ENCODE data around the gene S100A11. TPM values are rescaled to one million over a fixed set of nuclear protein-coding genes. Genes with fewer than 3 reads are reported as not detected.

The S100A11 gene
- total RNA-seq, 1 experiment from 2014 or later = 474 TPM

DNA sequence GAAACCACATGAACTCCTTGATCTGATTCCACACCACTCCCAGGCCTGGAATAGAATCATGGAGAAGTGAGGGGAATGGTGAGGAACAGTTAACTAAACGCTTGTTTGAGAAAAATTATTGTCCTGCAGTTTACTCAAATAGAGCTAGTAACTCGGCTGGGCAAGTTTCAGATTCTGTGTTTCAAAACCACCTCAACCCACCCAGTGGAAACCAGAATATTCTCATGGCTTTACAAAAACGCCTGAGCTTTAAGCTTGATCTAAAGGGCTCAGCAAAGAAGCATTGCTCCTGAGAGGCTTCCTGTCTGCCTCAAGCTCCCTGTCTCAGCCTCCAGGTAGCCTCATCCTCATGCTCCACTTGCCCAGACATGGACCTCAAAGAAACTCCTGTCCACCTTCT is 35.5 kb upstream of the S100A11 start:
- POLR2A ChIA-PET = no interaction called here
- Histone ChIP-seq H3K9me3 (ENCODE audit: control insufficient read depth, insufficient read depth, low read depth, low read length) (no peaks in the 10 kb centered on the region), H3K27ac (ENCODE audit: low read length) (no peak overlapping the region), H3K4me3 (ENCODE audit: low read depth in 2 of 2, low read length in 2 of 2) (no peak overlapping the region), H3K4me1 (ENCODE audit: control insufficient read depth, insufficient read depth, low read length) (no peaks in the 10 kb centered on the region), H3K27me3 (ENCODE audit: control insufficient read depth, insufficient read depth, low read length) (peaks cover 6% of the 10 kb centered on the region; the same call in 1 of the 2 replicates), H3K36me3 (ENCODE audit: control insufficient read depth, insufficient read depth, low read length) (no peaks in the 10 kb centered on the region)
- no peak for DNase-seq (ENCODE audit: low read depth, low spot score)
- no peak for ATAC-seq
- CTCF ChIA-PET = no interaction called here
- no peak for TF ChIP-seq SIN3A (IDR thresholded peaks at IDR 0.05; ENCODE audit: borderline replicate concordance, insufficient read depth, low read depth, low read length)
- TF ChIP-seq TCF7L2 (IDR thresholded peaks at IDR 0.05; ENCODE audit: low read depth, low read length) = no peak
- no peak for TF ChIP-seq POLR2AphosphoS5 (IDR thresholded peaks at IDR 0.05; ENCODE audit: low read depth, low read length)
- TF ChIP-seq, protein P1, sequence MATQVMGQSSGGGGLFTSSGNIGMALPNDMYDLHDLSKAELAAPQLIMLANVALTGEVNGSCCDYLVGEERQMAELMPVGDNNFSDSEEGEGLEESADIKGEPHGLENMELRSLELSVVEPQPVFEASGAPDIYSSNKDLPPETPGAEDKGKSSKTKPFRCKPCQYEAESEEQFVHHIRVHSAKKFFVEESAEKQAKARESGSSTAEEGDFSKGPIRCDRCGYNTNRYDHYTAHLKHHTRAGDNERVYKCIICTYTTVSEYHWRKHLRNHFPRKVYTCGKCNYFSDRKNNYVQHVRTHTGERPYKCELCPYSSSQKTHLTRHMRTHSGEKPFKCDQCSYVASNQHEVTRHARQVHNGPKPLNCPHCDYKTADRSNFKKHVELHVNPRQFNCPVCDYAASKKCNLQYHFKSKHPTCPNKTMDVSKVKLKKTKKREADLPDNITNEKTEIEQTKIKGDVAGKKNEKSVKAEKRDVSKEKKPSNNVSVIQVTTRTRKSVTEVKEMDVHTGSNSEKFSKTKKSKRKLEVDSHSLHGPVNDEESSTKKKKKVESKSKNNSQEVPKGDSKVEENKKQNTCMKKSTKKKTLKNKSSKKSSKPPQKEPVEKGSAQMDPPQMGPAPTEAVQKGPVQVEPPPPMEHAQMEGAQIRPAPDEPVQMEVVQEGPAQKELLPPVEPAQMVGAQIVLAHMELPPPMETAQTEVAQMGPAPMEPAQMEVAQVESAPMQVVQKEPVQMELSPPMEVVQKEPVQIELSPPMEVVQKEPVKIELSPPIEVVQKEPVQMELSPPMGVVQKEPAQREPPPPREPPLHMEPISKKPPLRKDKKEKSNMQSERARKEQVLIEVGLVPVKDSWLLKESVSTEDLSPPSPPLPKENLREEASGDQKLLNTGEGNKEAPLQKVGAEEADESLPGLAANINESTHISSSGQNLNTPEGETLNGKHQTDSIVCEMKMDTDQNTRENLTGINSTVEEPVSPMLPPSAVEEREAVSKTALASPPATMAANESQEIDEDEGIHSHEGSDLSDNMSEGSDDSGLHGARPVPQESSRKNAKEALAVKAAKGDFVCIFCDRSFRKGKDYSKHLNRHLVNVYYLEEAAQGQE (IDR thresholded peaks at IDR 0.05; ENCODE audit: insufficient read depth in 1 of 2, low read depth in 2 of 2, low read length in 1 of 2) = no peak
- TF ChIP-seq, protein P2, sequence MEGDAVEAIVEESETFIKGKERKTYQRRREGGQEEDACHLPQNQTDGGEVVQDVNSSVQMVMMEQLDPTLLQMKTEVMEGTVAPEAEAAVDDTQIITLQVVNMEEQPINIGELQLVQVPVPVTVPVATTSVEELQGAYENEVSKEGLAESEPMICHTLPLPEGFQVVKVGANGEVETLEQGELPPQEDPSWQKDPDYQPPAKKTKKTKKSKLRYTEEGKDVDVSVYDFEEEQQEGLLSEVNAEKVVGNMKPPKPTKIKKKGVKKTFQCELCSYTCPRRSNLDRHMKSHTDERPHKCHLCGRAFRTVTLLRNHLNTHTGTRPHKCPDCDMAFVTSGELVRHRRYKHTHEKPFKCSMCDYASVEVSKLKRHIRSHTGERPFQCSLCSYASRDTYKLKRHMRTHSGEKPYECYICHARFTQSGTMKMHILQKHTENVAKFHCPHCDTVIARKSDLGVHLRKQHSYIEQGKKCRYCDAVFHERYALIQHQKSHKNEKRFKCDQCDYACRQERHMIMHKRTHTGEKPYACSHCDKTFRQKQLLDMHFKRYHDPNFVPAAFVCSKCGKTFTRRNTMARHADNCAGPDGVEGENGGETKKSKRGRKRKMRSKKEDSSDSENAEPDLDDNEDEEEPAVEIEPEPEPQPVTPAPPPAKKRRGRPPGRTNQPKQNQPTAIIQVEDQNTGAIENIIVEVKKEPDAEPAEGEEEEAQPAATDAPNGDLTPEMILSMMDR (IDR thresholded peaks at IDR 0.05) = no peak
- intact Hi-C loops (cut with micrococcal nuclease; ENCODE audit: unreplicated experiment) = no loop called here
- no TSS peak for BruUV-seq (replicated peaks)
- in situ Hi-C loops (cut with HindIII; ENCODE audit: low pct_unique_long_range_greater_than_20kb, low sequenced_read_pairs) = no loop called here

GRCh38 chr1:152071123-152071522 is 34.3 kb upstream of the S100A11 start:
- BruUV-seq (replicated peaks) = no TSS peak
- no peaks in the 10 kb centered on the region for H3K4me1 ChIP-seq (ENCODE audit: control insufficient read depth, insufficient read depth, low read length)
- no peak overlapping the region for H3K4me3 ChIP-seq (ENCODE audit: low read depth in 2 of 2, low read length in 2 of 2)
- POLR2A ChIA-PET = no interaction called here
- H3K36me3 ChIP-seq (ENCODE audit: control insufficient read depth, insufficient read depth, low read length) = no peaks in the 10 kb centered on the region
- H3K27ac ChIP-seq (ENCODE audit: low read length) = no peak overlapping the region
- in situ Hi-C loops (cut with HindIII; ENCODE audit: low pct_unique_long_range_greater_than_20kb, low sequenced_read_pairs) = no loop called here
- DNase-seq (ENCODE audit: low read depth, low spot score) = no peak
- no peak for TF ChIP-seq SIN3A (IDR thresholded peaks at IDR 0.05; ENCODE audit: borderline replicate concordance, insufficient read depth, low read depth, low read length)
- TF ChIP-seq, protein P1 (IDR thresholded peaks at IDR 0.05; ENCODE audit: insufficient read depth in 1 of 2, low read depth in 2 of 2, low read length in 1 of 2) = no peak
- no peak for TF ChIP-seq TCF7L2 (IDR thresholded peaks at IDR 0.05; ENCODE audit: low read depth, low read length)
- no peak for TF ChIP-seq POLR2AphosphoS5 (IDR thresholded peaks at IDR 0.05; ENCODE audit: low read depth, low read length)
- TF ChIP-seq, protein P2 (IDR thresholded peaks at IDR 0.05) = no peak
- intact Hi-C loops (cut with micrococcal nuclease; ENCODE audit: unreplicated experiment) = no loop called here
- ATAC-seq = no peak
- CTCF ChIA-PET = no interaction called here
- no peaks in the 10 kb centered on the region for H3K9me3 ChIP-seq (ENCODE audit: control insufficient read depth, insufficient read depth, low read depth, low read length)
- H3K27me3 ChIP-seq (ENCODE audit: control insufficient read depth, insufficient read depth, low read length) = peaks cover 4% of the 10 kb centered on the region; the same call in 1 of the 2 replicates
